HG03460 (cell line): ENCODE results near the gene PMM1.
A peak's percentile ranks its signal among the peaks of the same experiment; 100 is the strongest.
"Not testable (repeated sequence)": the region's sequence is repeated elsewhere in the genome, so short reads cannot be mapped to it uniquely, and the experiment has no call there.

ENCODE experiments used
- ATAC-seq: cut with Tn5 transposase; IDR thresholded peaks from one replicate; pipeline ENCODE4 v1.9.1; 2021; ENCODE audit not compliant: unreplicated experiment

The PMM1 gene

GRCh38 chr22:41589391-41590241 lies at the start of gene PMM1:
Gene PMM1 (minus strand): TSS chr22:41589840. CDS start chr22:41589805, 35 bp downstream.
- ATAC-seq: peak; percentile 94

GRCh38 chr22:41638748-41639147 lies 49.1 kb upstream of the PMM1 start:
- ATAC-seq: no peak

GRCh38 chr22:41638124-41638523 lies 48.5 kb upstream of the PMM1 start:
- ATAC-seq: no peak

DNA sequence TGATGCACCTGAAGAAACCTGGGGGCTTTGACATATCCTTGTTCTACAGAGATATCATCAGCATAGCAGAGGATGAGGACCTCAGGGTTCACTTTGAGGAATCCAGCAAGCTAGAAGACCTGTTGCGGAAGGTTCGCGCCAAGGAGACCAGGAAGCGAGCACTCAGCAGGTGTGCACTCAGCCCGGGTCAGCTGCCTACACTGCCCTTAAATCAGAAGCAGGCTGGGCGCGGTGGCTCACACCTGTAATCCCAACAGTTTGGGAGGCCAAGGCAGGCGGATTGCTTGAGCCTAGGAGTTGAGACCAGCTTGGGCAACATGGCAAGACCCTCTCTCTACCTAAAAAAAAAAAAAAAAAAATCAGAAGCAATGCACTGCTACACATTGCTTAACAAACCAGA lies 48.0 kb upstream of the PMM1 start:
- ATAC-seq: not testable (repeated sequence)

GRCh38 chr22:41636467-41636866 lies 46.8 kb upstream of the PMM1 start:
- no peak for ATAC-seq

DNA sequence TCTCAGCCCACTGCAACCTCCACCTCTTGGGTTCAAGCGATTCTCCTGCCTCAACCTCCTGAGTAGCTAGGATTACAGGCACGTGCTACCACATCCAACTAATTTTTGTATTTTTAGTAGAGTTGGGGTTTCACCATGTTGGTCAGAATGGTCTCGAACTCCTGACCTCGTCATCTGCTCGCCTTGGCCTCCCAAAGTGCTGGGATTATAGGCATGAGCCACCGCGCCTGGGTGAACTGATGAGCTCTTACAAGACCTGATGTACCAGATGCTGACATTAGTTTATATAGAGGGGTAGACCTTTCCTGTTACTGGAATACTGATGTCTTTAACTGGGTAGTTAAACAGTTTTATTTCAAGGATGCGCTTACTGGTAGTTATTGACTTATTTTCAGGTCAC lies 45.0 kb upstream of the PMM1 start:
- ATAC-seq: not testable (repeated sequence)

- ATAC-seq: not testable (repeated sequence)
Observed at GRCh38 chr22:41631615-41632014, 42.0 kb upstream of the PMM1 start.

DNA sequence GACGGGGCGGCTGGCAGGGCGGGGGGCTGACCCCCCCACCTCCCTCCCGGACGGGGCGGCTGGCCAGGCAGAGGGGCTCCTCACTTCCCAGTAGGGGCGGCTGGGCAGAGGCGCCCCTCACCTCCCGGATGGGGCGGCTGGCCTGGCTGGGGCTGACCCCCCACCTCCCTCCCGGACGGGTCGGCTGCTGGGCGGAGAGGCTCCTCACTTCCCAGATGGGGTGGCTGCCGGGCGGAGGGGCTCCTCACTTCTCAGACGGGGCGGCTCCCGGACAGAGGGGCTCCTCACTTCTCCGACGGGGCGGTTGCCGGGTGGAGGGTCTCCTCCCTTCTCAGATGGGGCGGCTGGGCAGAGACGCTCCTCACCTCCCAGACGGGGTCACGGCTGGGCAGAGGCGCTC lies 41.5 kb upstream of the PMM1 start:
- not testable (repeated sequence) for ATAC-seq

GRCh38 chr22:41625577-41625976 lies 35.9 kb upstream of the PMM1 start:
- no peak for ATAC-seq

- no peak for ATAC-seq
Observed at GRCh38 chr22:41621911-41622179, 32.2 kb upstream of the PMM1 start.

DNA sequence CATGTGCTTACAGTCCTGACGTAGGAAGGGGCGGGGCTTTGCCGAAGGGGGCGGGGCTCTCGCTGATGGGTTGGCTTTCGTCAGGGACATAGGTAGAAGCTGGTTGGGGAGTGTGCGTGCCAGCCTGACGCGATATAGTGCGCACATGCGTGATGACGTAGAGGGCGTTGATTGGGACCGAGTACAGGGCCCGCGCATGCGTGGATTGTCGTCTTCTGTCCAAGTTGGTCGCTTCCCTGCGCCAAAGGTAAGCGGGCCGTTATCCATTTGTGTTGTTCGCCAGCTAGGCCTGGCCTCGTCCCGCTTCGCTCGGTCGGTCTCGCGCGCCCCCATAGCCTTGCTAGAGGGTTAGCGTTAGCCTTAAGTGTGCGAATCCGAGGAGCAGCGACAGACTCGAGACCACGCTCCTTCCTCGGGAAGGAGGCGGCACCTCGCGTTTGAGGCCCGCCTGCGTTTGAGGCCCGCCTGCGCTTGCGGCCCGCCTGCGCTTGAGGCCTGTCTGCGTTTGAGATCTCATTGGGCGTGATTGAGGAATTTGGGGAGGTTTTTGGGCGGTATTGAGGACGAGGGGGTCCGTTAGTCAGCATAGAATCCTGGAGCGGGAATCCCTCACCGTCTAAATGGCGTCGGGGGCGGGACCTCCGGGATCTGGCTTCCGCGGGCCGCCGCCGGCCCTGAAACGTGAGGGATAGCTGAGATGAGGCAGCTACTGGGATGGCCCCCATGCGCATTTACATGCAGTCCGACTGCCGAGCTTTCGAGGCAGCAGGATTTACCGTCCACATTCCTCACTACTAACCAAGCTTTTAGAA lies 31.7 kb upstream of the PMM1 start, which contains the start of gene XRCC6:
TSS of gene XRCC6 (plus strand) at position 197 of the 812 bp plus-strand sequence. CDS start 710 bp downstream, outside the sequence.
- peak; percentile 84 for ATAC-seq

DNA sequence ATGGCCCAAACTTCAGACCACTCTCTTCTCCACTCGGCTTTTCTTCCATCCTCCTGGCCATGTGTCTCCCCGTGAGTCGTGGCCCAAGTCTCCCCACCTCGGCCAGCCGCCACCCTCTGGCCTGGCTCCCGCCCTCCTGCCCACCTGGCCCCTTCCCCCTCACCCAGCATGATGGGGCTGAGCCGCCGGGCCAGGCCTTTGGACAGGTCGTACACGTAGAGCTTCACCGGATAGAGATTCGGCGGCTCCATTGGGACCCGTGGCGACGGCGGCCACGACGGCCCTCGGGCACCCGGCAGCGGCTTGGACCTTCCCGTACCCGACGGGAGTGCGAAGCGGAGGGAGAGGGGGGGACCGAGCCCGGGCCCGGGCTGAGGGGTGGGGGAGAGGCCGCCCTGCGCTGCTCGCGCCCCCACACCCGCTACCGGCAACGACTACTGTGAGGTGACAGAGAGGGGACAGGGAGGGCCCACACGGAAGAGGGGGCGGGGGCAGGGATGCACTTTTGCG lies 31.0 kb upstream of the PMM1 start, which contains the start of gene DESI1:
TSS of gene DESI1 (minus strand) at position 455 of the 510 bp plus-strand sequence. CDS start at position 251, 204 bp downstream.
- peak; percentile 25 for ATAC-seq

DNA sequence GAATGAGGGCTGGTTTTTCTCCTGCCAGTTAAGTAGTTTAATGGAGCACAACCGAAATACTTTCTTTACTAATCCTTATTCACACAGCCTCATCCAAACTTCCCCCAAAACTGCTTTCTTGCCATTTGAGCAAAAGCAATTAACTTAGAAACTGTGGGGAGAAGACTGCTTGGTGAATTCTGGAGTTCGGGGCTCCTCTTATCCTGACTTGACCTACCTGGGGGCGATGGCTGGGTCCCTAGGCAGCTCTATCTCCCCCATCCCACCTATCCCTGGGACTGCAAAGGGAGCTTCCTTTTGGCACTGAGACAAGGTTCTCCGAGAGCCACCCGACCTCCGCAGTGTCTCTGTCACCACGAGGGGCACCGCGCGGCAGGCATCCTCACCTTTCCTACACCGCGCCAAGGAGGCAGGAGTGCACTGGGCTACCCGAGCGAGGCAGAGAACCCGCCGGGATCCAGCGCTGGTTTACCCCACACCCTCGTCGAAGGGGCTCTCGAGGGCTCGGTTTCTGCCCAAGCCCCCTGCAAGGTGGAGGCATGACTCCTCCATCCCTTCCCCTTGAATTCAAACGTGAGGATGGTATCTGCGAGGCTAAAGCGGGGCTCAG lies 30.4 kb upstream of the PMM1 start:
- no peak for ATAC-seq

GRCh38 chr22:41613456-41613855 lies 23.8 kb upstream of the PMM1 start:
- no peak for ATAC-seq

DNA sequence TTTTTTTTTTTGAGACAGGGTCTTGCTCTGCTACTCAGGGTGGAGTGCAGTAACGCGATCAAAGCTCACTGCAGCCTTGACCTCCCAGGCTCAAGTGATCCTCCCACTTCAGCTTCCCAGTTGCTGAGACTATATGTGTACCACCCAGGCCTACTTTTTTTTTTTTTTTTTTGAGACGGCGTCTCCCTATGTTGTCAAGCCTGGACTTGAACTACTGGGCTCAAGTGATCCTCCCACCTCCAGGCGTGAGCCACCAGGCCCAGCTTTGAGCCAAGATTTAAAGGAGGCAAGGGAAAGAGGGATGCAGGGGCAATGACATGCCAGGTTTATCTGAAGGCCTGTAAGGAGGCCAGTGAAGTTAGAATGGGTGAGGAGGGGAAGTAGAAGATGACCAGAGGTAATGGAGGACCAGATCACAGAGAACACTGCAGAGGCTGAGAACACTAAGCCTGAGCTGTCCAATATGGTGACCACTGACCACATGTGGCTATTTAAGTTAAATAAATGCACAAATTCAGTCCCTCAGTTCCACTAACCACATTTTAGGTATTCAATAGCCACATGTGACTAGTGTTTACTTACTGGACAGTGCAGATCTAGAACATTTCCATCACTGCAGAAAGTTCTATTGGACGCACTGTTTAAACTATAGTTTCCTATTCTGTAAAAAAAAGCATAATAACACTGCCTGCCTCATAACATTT lies 23.1 kb upstream of the PMM1 start:
- ATAC-seq: no peak

DNA sequence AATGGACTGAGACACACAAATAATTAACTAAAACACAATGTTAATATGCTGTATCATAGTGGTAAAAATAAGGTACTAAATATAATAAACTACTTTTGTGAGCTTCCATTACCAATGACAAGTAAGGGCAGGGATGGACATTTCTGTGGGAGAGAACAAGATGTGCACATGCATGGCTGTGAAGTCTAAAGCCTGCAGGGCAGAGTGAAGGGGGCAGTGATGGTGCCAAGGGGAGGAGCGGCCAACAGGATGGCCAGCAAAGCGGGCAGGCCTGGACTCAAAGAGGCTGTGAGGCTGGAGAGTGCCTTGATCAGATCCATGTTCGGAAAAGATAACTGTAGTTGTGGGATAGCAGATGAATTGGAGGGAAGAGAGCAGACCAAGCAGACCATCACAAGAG lies 18.7 kb upstream of the PMM1 start:
- ATAC-seq: no peak

GRCh38 chr22:41603873-41604332 lies 14.3 kb upstream of the PMM1 start:
- ATAC-seq: peak; percentile 83

- no peak for ATAC-seq
Observed at GRCh38 chr22:41600976-41601375, 11.3 kb upstream of the PMM1 start.

- no peak for ATAC-seq
Observed at GRCh38 chr22:41598891-41599635, 9.4 kb upstream of the PMM1 start.

DNA sequence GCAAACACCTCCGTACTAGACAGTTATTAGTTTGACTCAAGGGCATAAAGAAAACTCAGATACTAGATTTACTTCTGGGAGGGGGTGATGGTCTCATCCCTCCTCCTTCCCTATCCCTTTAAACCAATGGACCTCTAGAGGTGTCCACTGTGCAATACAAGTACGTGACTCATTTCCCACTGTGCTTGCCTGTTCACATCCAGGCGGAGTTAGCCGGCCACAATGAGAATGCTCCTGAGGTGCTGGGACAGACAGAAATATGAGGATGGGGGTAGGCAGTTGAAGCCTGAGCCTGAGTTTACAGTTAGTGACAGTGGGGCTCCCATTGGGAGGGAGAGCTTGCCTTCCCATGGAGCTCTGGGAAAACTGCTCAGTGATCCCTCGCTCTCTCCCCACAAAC lies 8.4 kb upstream of the PMM1 start:
- no peak for ATAC-seq
